Measurements from ENCODE around the gene EDC4. TPM values are rescaled to one million over a fixed set of nuclear protein-coding genes. Genes with fewer than 3 reads are reported as not detected.

Gene EDC4
- total RNA-seq, 1 donor from 2014 or later: 125 TPM

DNA sequence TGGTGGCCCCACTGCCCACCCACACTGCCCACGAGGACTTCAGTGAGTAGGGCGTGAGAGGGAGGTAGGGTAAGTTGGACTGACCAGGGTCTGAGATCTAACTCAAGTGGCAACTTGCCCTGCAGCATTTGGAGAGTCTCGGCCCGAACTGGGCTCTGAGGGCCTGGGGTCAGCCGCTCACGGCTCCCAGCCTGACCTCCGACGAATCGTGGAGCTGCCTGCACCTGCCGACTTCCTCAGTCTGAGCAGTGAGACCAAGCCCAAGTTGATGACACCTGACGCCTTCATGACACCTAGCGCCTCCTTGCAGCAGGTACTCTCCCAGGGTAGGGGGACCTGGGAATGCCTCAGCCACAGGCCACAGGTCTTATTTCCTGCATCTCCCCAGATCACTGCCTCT is 6.6 kb downstream of the EDC4 start:
- intact Hi-C loops (cut with DNase I): no loop called here
- no peak overlapping the region for H3K27ac ChIP-seq
- DNase-seq (ENCODE audit: low spot score in 2 of 2): no peak
- TF ChIP-seq, protein P1, sequence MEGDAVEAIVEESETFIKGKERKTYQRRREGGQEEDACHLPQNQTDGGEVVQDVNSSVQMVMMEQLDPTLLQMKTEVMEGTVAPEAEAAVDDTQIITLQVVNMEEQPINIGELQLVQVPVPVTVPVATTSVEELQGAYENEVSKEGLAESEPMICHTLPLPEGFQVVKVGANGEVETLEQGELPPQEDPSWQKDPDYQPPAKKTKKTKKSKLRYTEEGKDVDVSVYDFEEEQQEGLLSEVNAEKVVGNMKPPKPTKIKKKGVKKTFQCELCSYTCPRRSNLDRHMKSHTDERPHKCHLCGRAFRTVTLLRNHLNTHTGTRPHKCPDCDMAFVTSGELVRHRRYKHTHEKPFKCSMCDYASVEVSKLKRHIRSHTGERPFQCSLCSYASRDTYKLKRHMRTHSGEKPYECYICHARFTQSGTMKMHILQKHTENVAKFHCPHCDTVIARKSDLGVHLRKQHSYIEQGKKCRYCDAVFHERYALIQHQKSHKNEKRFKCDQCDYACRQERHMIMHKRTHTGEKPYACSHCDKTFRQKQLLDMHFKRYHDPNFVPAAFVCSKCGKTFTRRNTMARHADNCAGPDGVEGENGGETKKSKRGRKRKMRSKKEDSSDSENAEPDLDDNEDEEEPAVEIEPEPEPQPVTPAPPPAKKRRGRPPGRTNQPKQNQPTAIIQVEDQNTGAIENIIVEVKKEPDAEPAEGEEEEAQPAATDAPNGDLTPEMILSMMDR (IDR thresholded peaks at IDR 0.05): no peak
- H3K4me1 ChIP-seq: peaks cover 6 to 11% of the 10 kb centered on the region in 2 donors
- H3K4me3 ChIP-seq: no peak overlapping the region
- H3K27me3 ChIP-seq: no peaks in the 10 kb centered on the region
- no peaks in the 10 kb centered on the region for H3K9me3 ChIP-seq
- peaks cover 83 to 87% of the 10 kb centered on the region in 2 donors for H3K36me3 ChIP-seq

DNA sequence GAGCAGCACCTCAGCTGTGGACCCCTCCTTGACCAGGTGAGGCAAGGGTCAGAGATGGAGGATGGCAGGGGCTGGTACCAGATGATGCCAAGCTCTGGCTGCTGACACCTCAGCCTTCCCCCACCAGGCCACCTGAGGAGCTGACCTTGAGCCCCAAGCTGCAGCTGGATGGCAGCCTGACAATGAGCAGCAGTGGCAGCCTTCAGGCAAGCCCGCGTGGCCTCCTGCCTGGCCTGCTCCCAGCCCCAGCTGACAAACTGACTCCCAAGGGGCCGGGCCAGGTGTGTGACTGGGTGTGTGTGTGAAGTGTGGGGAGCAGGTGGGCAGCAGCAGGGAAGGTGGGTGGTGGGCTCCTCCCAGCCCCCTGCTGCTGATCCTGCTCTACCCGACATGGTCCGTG is 7.1 kb downstream of the EDC4 start:
- H3K4me1 ChIP-seq: peaks cover 6 to 11% of the 10 kb centered on the region in 2 donors
- peaks cover 83 to 87% of the 10 kb centered on the region in 2 donors for H3K36me3 ChIP-seq
- no peak for DNase-seq (ENCODE audit: low spot score in 2 of 2)
- H3K27me3 ChIP-seq: no peaks in the 10 kb centered on the region
- H3K27ac ChIP-seq: no peak overlapping the region
- TF ChIP-seq, protein P1 (IDR thresholded peaks at IDR 0.05): no peak
- no peaks in the 10 kb centered on the region for H3K9me3 ChIP-seq
- intact Hi-C loops (cut with DNase I): loop anchor here (5.0 kb wide), 1 partner anchor 162 kb away; no protein-coding TSS in a partner anchor
- H3K4me3 ChIP-seq: no peak overlapping the region

- Histone ChIP-seq H3K27ac (no peak overlapping the region), H3K4me1 (peaks cover 6 to 13% of the 10 kb centered on the region in 2 donors), H3K36me3 (peaks cover 83 to 87% of the 10 kb centered on the region in 2 donors), H3K4me3 (no peak overlapping the region), H3K27me3 (no peaks in the 10 kb centered on the region), H3K9me3 (no peaks in the 10 kb centered on the region)
- no peak for DNase-seq (ENCODE audit: low spot score in 2 of 2)
- TF ChIP-seq, protein P1 (IDR thresholded peaks at IDR 0.05): no peak
- intact Hi-C loops (cut with DNase I): loop anchor here (5.0 kb wide), 1 partner anchor 162 kb away; no protein-coding TSS in a partner anchor
These were observed 7.7 kb downstream of the EDC4 start for GRCh38 chr16:67880584-67880983.

DNA sequence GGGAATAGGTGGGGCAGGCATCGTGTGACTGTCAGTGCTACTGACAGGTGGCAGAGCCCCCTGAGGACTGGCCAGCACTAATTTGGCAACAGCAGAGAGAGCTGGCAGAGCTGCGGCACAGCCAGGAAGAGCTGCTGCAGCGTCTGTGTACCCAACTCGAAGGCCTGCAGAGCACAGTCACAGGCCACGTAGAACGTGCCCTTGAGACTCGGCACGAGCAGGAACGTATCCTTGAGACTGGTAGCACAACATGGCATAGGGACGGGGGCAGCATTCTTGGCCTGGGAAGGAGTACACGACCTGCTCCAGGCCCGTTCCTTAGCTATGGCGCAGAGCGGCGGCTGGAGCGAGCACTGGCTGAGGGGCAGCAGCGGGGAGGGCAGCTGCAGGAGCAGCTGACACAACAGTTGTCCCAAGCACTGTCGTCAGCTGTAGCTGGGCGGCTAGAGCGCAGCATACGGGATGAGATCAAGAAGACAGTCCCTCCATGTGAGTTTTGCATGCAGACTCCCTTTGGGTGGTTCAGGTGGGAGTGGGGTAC is 8.8 kb downstream of the EDC4 start:
- Histone ChIP-seq H3K4me3 (no peak overlapping the region), H3K27ac (no peak overlapping the region), H3K9me3 (no peaks in the 10 kb centered on the region), H3K36me3 (peaks cover 73 to 82% of the 10 kb centered on the region in 2 donors), H3K27me3 (no peaks in the 10 kb centered on the region), H3K4me1 (peaks cover 6 to 13% of the 10 kb centered on the region in 2 donors)
- no peak for DNase-seq (ENCODE audit: low spot score in 2 of 2)
- TF ChIP-seq, protein P1 (IDR thresholded peaks at IDR 0.05): no peak
- intact Hi-C loops (cut with DNase I): loop anchor here (5.0 kb wide), 1 partner anchor 161 kb away; no protein-coding TSS in a partner anchor

GRCh38 chr16:67882374-67883145 is 9.7 kb downstream of the EDC4 start:
- peaks cover 65 to 73% of the 10 kb centered on the region in 2 donors for H3K36me3 ChIP-seq
- no peak overlapping the region for H3K4me3 ChIP-seq
- H3K9me3 ChIP-seq: no peaks in the 10 kb centered on the region
- TF ChIP-seq, protein P1 (IDR thresholded peaks at IDR 0.05): no peak
- H3K27me3 ChIP-seq: no peaks in the 10 kb centered on the region
- no peak for DNase-seq (ENCODE audit: low spot score in 2 of 2)
- intact Hi-C loops (cut with DNase I): loop anchor here (1.0 to 5.0 kb wide), 2 partner anchors 46 to 160 kb away; no protein-coding TSS in a partner anchor
- peaks cover 6 to 13% of the 10 kb centered on the region in 2 donors for H3K4me1 ChIP-seq
- H3K27ac ChIP-seq: no peak overlapping the region
